ENCODE results near the gene DEFB132. TPM values are rescaled to one million over a fixed set of nuclear protein-coding genes. Genes with fewer than 3 reads are reported as not detected.
A peak's percentile ranks its signal among the peaks of the same experiment; 100 is the strongest.

The DEFB132 gene
- total and polyA plus RNA-seq, 2 experiments from 2014 or later = not detected

GRCh38 chr20:308427-309038, 51.0 kb downstream of the DEFB132 start:
- H3K9me3 Mint-ChIP-seq = no peaks in the 10 kb centered on the region; the same call in 2 of the 3 replicates

More at GRCh38 chr20:308427-309038, 51.0 kb downstream of the DEFB132 start:
- Histone ChIP-seq H3K36me3 (ENCODE audit: insufficient read depth) (no peaks in the 10 kb centered on the region), H3F3A (replicated peaks; ENCODE audit: low read depth) (peaks cover 8% of the 10 kb centered on the region), H3K27me3 (ENCODE audit: insufficient read depth) (no peaks in the 10 kb centered on the region), H3K4me3 (no peak overlapping the region), H3K27ac (ENCODE audit: low read depth) (peak overlapping the region; percentile 96; the same call in 1 of the 2 replicates), H2AFZ (no peak overlapping the region), H3K4me2 (peak overlapping the region; percentile 90; the same call in 1 of the 2 replicates), H4K20me1 (replicated peaks; ENCODE audit: insufficient read depth) (no peaks in the 10 kb centered on the region), H3K9me2 (ENCODE audit: insufficient read depth) (no peaks in the 10 kb centered on the region), H3K4me1 (ENCODE audit: insufficient read depth) (peaks cover 19% of the 10 kb centered on the region), H3K79me2 (replicated peaks; ENCODE audit: insufficient read depth) (no peaks in the 10 kb centered on the region)
- DNase-seq (ENCODE audit: low spot score) (no peak), ATAC-seq (no peak)
- Mint-ChIP-seq H3K27ac (no peak overlapping the region), H3K36me3 (ENCODE audit: low read depth) (peaks cover 3% of the 10 kb centered on the region; the same call in 1 of the 3 replicates), H3K4me3 (0 out of 3 replicates have a peak overlapping the region, but pooled peaks have one; percentile 81), H3K27me3 (ENCODE audit: insufficient read depth, low read depth, poor library complexity) (peaks cover 8% of the 10 kb centered on the region), H3K4me1 (peaks cover 28% of the 10 kb centered on the region)
- TF ChIP-seq CTCF (conservative IDR thresholded peaks at IDR 0.05; ENCODE audit: low read depth in 2 of 2) (no peak), JUNB (IDR thresholded peaks at IDR 0.05; ENCODE audit: unreplicated experiment) (no peak), POLR2AphosphoS5 (IDR thresholded peaks at IDR 0.05; ENCODE audit: low read depth) (no peak), STAT1 (IDR thresholded peaks at IDR 0.05; ENCODE audit: unreplicated experiment) (no peak), ETS1 (IDR thresholded peaks at IDR 0.05) (no peak), ZNF114 (CRISPR knock-in tag; IDR thresholded peaks at IDR 0.05) (no peak), ZNF462 (CRISPR knock-in tag; IDR thresholded peaks at IDR 0.05) (no peak), EZH2 (IDR thresholded peaks at IDR 0.05; ENCODE audit: low read depth, unreplicated experiment) (no peak), ZNF331 (CRISPR knock-in tag; IDR thresholded peaks at IDR 0.05; ENCODE audit: low read depth) (no peak), EZH2phosphoT487 (IDR thresholded peaks at IDR 0.05; ENCODE audit: unreplicated experiment) (no peak), NANOG (IDR thresholded peaks at IDR 0.05; ENCODE audit: borderline replicate concordance) (no peak), CREB1 (CRISPR knock-in tag; IDR thresholded peaks at IDR 0.05; ENCODE audit: low read depth) (no peak), REST (IDR thresholded peaks at IDR 0.05; ENCODE audit: unreplicated experiment) (no peak)

Measured in GM23338 (cell line).